Central memory CD8-positive, alpha-beta T cell (primary cell): ENCODE measurements around the gene TBC1D2B.

Source experiments
- ATAC-seq: fragments of 150-1000 bp; cut with Tn5 transposase; replicated peaks from 2 replicates; pipeline ENCODE4 v1.10.0; 2022; ENCODE audit warnings: mild to moderate bottlenecking, moderate FRiP score, moderate number of reproducible peaks; ENCODE audit not compliant: poor library complexity, severe bottlenecking; ENCODE audit errors: extremely low read depth
- DNase-seq, 2 donors: peaks; one replicate each; pipeline ENCODE4 v3.0.0; 2021; ENCODE audit warnings: low spot score in 2 of 2
- H3K27ac Mint-ChIP-seq: one replicate; pipeline ENCODE4 v1.8.0; 2022; ENCODE audit warnings: low read depth, mild to moderate bottlenecking, moderate library complexity, mixed read lengths
- H3K27me3 Mint-ChIP-seq: one replicate; pipeline ENCODE4 v1.8.0; 2022; ENCODE audit warnings: mixed read lengths
- H3K36me3 Mint-ChIP-seq: one replicate; pipeline ENCODE4 v1.8.0; 2022; ENCODE audit warnings: mild to moderate bottlenecking, moderate library complexity, mixed read lengths; ENCODE audit not compliant: insufficient read depth
- H3K4me1 Mint-ChIP-seq: one replicate; pipeline ENCODE4 v1.8.0; 2022; ENCODE audit warnings: mixed read lengths
- H3K4me3 Mint-ChIP-seq: one replicate; pipeline ENCODE4 v1.8.0; 2022; ENCODE audit warnings: mild to moderate bottlenecking, moderate library complexity, mixed read lengths
- H3K9me3 Mint-ChIP-seq: one replicate; pipeline ENCODE4 v1.8.0; 2022; ENCODE audit warnings: mixed read lengths

Gene TBC1D2B

GRCh38 chr15:78041946-78042345, 35.6 kb downstream of the TBC1D2B start:
- peak overlapping the region; percentile 99 for H3K27ac Mint-ChIP-seq
- no peak for ATAC-seq
- no peaks in the 10 kb centered on the region for H3K27me3 Mint-ChIP-seq

GRCh38 chr15:78040653-78041244, 36.8 kb downstream of the TBC1D2B start:
- no peak for ATAC-seq
- no peaks in the 10 kb centered on the region for H3K27me3 Mint-ChIP-seq
- H3K27ac Mint-ChIP-seq = peak overlapping the region; percentile 99
- H3K4me3 Mint-ChIP-seq = peak overlapping the region; percentile 52
- no peaks in the 10 kb centered on the region for H3K9me3 Mint-ChIP-seq
- peaks cover 29% of the 10 kb centered on the region for H3K36me3 Mint-ChIP-seq
- no peak for DNase-seq
- peaks cover 86% of the 10 kb centered on the region for H3K4me1 Mint-ChIP-seq

More at GRCh38 chr15:78041946-78042345, 35.6 kb downstream of the TBC1D2B start:
- Mint-ChIP-seq H3K4me3 (no peak overlapping the region), H3K4me1 (peaks cover 82% of the 10 kb centered on the region), H3K36me3 (peaks cover 34% of the 10 kb centered on the region), H3K9me3 (no peaks in the 10 kb centered on the region)
- DNase-seq = no peak

DNA sequence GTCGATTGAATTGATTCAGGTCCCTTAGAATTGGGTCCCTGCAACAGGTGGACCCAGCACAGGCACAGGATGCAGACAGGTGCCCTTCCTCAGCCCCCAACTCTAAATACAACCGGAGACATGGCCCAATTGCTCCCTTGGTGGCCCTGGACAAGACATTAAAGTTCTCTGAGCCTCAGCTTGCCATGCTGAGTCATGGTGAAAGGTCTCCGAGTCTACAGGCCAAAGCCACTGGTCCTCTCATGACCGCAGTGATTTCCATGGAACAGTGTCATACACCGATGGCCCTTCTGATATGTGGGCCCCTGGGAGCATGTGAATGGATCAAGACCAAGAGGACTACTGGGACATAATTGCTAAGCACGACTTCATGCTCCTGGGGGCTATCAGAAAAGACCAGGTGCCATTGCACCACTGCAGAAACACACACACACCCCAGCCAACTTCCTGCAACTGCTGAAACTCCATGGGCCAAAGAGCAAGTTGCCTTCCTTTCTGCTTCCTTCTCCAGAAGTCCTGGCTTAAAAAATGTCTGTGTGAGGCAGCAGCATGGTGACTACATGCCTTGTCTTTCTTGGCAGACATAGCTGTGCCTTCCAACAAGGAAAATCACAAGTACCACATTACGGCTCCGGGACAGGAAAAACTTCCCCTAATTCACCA, 38.8 kb downstream of the TBC1D2B start:
- H3K36me3 Mint-ChIP-seq = peaks cover 37% of the 10 kb centered on the region
- H3K9me3 Mint-ChIP-seq = no peaks in the 10 kb centered on the region
- peaks cover 89% of the 10 kb centered on the region for H3K4me1 Mint-ChIP-seq
- H3K27me3 Mint-ChIP-seq = no peaks in the 10 kb centered on the region
- no peak overlapping the region for H3K4me3 Mint-ChIP-seq
- H3K27ac Mint-ChIP-seq = peak overlapping the region; percentile 99
- no peak for ATAC-seq
- DNase-seq = no peak

DNA sequence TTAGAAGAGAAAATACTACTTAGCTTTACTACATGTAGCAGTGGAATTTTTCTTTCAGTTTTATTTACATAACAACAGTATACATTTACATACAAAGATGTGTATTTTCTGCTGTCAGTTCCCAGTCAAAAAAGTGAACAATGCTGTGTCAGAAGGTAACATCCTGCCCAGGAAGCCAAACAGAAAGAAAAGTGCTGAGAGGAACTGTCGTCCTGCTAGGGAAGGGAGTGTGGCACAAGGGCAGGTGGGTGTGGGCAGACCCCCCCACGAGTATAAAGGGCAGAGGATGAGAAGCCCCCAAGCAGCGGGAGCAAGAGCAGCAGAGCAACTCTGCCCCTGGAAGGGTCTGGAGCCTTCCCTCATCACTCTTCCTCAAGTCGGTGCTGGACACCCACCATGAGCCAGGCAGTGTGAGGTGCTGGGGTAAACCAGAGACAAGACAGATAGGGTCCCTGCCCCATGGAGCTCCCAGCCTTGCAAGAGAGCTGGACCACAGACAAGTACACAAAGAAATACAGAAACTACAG, 39.7 kb downstream of the TBC1D2B start:
- DNase-seq (no peak), ATAC-seq (no peak)
- Mint-ChIP-seq H3K36me3 (peaks cover 31% of the 10 kb centered on the region), H3K9me3 (no peaks in the 10 kb centered on the region), H3K4me3 (peak overlapping the region; percentile 45), H3K27me3 (no peaks in the 10 kb centered on the region), H3K4me1 (peaks cover 91% of the 10 kb centered on the region), H3K27ac (peak overlapping the region; percentile 98)

DNA sequence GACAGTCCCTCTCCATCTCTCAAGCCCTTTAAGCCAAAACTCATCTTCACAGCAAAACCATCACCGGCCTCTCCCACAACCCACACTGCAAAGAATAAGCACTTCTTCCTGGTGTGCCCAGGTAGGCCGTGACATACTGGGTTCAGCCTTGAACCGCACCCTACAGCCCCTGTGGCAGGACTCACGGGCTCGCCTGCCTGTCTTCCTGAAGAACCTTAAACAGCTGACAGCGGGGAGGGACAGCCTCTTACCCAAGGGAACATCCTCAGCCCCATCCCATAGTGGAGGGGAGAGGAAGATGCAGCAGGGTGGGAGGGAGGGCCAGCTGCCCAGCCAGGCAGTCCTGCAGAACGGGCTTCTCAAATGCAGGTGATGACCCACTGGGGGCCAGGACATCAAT, 40.2 kb downstream of the TBC1D2B start:
- H3K9me3 Mint-ChIP-seq = no peaks in the 10 kb centered on the region
- ATAC-seq (no peak), DNase-seq (no peak)
- H3K4me1 Mint-ChIP-seq = peaks cover 91% of the 10 kb centered on the region
- H3K27me3 Mint-ChIP-seq = no peaks in the 10 kb centered on the region
- peak overlapping the region; percentile 45 for H3K4me3 Mint-ChIP-seq
- peaks cover 27% of the 10 kb centered on the region for H3K36me3 Mint-ChIP-seq
- peak overlapping the region; percentile 98 for H3K27ac Mint-ChIP-seq

DNA sequence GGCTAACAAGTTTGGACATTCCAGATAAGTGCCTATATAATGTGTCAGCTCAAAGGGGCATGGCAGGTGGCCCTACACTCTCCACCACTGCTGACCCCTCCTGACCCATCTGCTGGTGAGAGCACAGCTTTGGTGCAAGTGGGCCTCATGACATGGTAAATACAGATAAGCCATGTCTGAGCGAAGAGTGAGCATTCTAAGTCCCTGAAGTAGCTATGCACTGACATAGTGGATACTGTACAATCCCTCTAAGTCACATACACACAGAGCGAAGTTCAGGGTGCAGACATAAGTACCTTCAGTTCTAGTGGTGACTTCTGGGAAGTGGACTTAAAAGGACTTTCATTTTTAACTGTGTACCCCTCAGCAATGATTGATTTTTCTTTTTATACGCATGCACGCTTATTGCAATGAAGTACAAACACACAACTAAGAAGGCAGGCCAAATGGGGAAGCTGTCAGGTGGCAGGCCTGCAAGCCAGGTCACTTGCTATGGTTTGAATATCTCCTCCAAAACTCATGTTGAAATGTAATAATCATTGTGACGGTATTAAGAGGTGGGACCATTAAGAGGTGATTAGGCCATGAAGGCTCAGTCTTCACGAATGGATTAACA, 41.5 kb downstream of the TBC1D2B start:
- peak overlapping the region; percentile 66 for H3K4me3 Mint-ChIP-seq
- no peaks in the 10 kb centered on the region for H3K9me3 Mint-ChIP-seq
- peaks cover 25% of the 10 kb centered on the region for H3K36me3 Mint-ChIP-seq
- H3K4me1 Mint-ChIP-seq = peaks cover 94% of the 10 kb centered on the region
- no peaks in the 10 kb centered on the region for H3K27me3 Mint-ChIP-seq
- DNase-seq (no peak), ATAC-seq (no peak)
- peak overlapping the region; percentile 92 for H3K27ac Mint-ChIP-seq

GRCh38 chr15:78035321-78035751, 42.2 kb downstream of the TBC1D2B start:
- DNase-seq (no peak), ATAC-seq (no peak)
- Mint-ChIP-seq H3K27me3 (no peaks in the 10 kb centered on the region), H3K9me3 (no peaks in the 10 kb centered on the region), H3K36me3 (peaks cover 24% of the 10 kb centered on the region), H3K4me3 (peak overlapping the region; percentile 66), H3K27ac (peak overlapping the region; percentile 92), H3K4me1 (peaks cover 87% of the 10 kb centered on the region)

- Mint-ChIP-seq H3K27me3 (no peaks in the 10 kb centered on the region), H3K4me3 (peak overlapping the region; percentile 66), H3K36me3 (peaks cover 20% of the 10 kb centered on the region), H3K9me3 (no peaks in the 10 kb centered on the region), H3K4me1 (peaks cover 81% of the 10 kb centered on the region), H3K27ac (peak overlapping the region; percentile 92)
- peak; percentile 78 for ATAC-seq
- DNase-seq = peak; percentile 61 to 78
Observed at GRCh38 chr15:78034495-78035191, 42.9 kb downstream of the TBC1D2B start.

DNA sequence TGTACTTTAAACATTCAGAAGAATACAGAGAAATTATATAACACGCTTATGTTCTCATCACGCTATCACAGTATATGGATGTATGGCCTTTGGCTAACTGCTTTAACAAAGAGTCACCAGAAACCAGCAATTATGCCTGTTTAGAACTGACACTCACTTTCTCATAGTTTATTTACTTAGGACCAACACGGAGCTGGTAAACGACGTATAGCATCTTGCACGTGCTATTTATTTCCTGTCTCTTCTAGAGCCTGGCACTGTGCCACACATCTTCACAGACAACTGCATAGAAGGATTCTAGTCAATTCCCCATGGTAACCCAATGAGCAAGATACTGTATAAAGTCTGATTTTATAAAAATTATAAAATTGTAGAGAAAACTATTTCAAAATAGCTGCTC, 43.6 kb downstream of the TBC1D2B start:
- no peaks in the 10 kb centered on the region for H3K27me3 Mint-ChIP-seq
- H3K4me1 Mint-ChIP-seq = peaks cover 73% of the 10 kb centered on the region
- peaks cover 24% of the 10 kb centered on the region for H3K36me3 Mint-ChIP-seq
- ATAC-seq (peak; percentile 63), DNase-seq (peak; percentile 44 to 70)
- peak overlapping the region; percentile 92 for H3K27ac Mint-ChIP-seq
- H3K4me3 Mint-ChIP-seq = peak overlapping the region; percentile 66
- no peaks in the 10 kb centered on the region for H3K9me3 Mint-ChIP-seq

DNA sequence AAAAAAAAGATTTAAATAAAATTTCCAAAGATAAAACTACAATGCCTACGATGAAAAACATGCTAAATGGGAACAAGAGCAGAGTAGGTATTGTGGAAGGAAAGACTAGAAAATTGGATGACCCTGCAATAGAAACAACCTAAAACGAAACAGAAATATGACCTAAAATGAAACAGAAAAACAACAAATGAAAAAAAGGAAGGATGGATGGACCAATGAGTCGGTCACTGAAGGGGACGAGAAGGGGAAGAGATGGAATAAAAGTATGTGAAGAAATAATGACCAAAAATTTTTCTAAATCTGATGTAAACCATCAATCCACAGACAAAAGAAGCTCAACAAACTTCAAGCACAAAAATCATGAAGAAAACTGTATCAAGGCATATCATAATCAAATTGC, 44.8 kb downstream of the TBC1D2B start:
- ATAC-seq = no peak
- Mint-ChIP-seq H3K27ac (peak overlapping the region; percentile 92), H3K9me3 (no peaks in the 10 kb centered on the region), H3K4me3 (peak overlapping the region; percentile 28), H3K36me3 (peaks cover 27% of the 10 kb centered on the region), H3K4me1 (peaks cover 61% of the 10 kb centered on the region), H3K27me3 (no peaks in the 10 kb centered on the region)
- no peak for DNase-seq

GRCh38 chr15:78024883-78025282, 52.6 kb downstream of the TBC1D2B start:
- H3K9me3 Mint-ChIP-seq = no peaks in the 10 kb centered on the region
- no peak for DNase-seq
- no peak for ATAC-seq
- H3K4me1 Mint-ChIP-seq = peaks cover 17% of the 10 kb centered on the region
- no peak overlapping the region for H3K4me3 Mint-ChIP-seq
- no peaks in the 10 kb centered on the region for H3K27me3 Mint-ChIP-seq
- peaks cover 58% of the 10 kb centered on the region for H3K36me3 Mint-ChIP-seq
- H3K27ac Mint-ChIP-seq = no peak overlapping the region

DNA sequence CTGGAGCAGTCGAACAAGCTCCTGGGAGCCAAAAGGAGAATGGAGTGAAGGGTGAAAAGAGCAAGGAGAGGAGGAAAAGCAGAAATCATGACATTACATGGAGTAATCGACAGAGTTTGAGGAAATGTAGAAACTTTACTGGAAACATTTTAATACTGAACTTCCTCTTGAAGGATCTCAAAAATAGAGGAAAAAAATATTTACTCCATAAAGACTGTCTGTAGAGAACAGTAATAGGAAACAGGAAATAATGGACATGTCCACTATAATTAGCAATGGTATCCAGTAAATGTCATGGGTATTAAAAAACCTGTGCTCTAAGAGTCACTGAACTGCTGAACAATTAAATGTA, 53.0 kb downstream of the TBC1D2B start:
- Mint-ChIP-seq H3K36me3 (peaks cover 58% of the 10 kb centered on the region), H3K9me3 (no peaks in the 10 kb centered on the region), H3K4me1 (peaks cover 17% of the 10 kb centered on the region), H3K4me3 (no peak overlapping the region), H3K27ac (no peak overlapping the region), H3K27me3 (no peaks in the 10 kb centered on the region)
- ATAC-seq = no peak
- no peak for DNase-seq
